ENCODE measurements around the gene ZBTB26. TPM values are rescaled to one million over a fixed set of nuclear protein-coding genes. Genes with fewer than 3 reads are reported as not detected.

Gene ZBTB26
- total RNA-seq, 2 donors from 2014 or later: 5.4 to 5.8 TPM

Other genes starting within 250 kb of the ZBTB26 start
- not detected for gene OR1L4, start 207.5 kb downstream of the ZBTB26 start, total RNA-seq
- gene OR1L6, start 189.2 kb downstream of the ZBTB26 start, total RNA-seq: not detected
- gene OR5C1, start 142.6 kb downstream of the ZBTB26 start, total RNA-seq: not detected
- gene OR1K1, start 131.4 kb downstream of the ZBTB26 start, total RNA-seq: not detected
- 10 to 100 TPM; 12.1 to 15.8 TPM for gene PDCL, start 102.9 kb downstream of the ZBTB26 start, total RNA-seq
- 10 to 100 TPM; 35.1 to 46.8 TPM for gene RC3H2, start 26.2 kb downstream of the ZBTB26 start, total RNA-seq
- gene ZBTB6, start 18.2 kb downstream of the ZBTB26 start, total RNA-seq: 1 to 10 TPM; 7.7 to 9.0 TPM
- gene RABGAP1, start 9.5 kb upstream of the ZBTB26 start, total RNA-seq: 10 to 100 TPM; 64.1 to 75.4 TPM
- gene GPR21, start 102.2 kb upstream of the ZBTB26 start, total RNA-seq: 1 to 10 TPM; 3.3 to 6.9 TPM

All from posterior vena cava (tissue), 2 donors.